ENCODE measurements around the gene PPP1R10. TPM values are rescaled to one million over a fixed set of nuclear protein-coding genes. Genes with fewer than 3 reads are reported as not detected.
A peak's percentile ranks its signal among the peaks of the same experiment; 100 is the strongest.

The PPP1R10 gene
- total and polyA plus RNA-seq, 2 donors, result 24.9 to 37.8 TPM

DNA sequence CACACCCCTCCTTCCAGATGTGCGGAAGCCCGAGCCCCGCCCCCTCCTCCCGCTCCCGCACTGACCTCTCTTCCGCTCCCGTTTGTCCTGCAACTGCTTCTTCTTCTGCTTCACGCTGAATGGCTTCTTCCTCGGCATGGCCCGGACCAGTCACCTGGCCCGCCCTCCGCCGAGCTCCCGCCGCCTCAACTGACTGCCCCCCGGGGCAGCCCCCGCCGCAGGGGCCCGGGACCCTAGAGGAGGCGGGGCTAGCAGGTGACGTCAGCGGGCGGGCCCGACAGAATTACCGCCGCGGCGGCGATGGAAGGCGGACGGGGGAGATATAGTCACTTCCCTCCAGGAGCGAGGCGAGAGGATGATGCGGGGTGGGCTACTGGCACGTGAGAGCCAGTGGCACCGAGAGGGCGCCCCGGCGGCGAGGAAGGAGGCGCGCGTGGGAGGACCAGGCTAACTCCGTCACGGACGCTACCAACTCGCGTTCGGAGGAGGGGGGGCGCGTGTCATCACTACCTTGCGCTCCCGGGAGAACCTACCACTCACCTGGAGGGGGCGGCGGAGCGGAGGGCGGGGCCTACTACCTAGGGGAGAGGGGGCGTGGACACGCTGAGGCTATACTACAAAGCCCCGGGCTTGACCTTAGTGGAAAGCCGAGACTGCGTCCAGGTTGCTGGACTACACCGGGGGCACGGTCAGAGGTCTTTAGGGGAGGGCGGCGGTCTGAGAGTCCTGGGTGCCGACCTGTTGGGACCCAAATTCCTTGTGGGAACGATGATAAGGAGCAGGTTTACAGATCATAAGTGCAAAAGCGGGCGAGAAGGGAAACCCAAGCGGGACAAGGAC, 60.8 kb downstream of the PPP1R10 start, which contains the start of gene GNL1:
Gene GNL1, minus strand, starts transcription at position 424 of the 840 bp plus-strand sequence. Its CDS starts 286 bp downstream, at position 138.
- no peaks in the 10 kb centered on the region for H3K27me3 ChIP-seq (ENCODE audit: control insufficient read depth in 2 of 2, insufficient read depth in 1 of 2, low read length in 1 of 2)

DNA sequence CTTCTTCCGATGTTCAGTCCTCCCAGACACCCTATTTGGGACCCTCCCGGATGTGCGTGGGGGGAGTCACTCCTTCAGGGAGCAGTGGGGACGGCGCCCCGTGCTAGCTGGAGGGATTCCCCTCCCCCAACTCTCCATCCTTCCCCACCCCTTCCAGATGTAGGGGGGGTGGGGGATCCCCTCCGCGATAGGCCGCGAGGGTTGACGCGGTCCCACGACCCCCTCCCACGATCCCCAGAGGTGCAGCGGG, 61.3 kb downstream of the PPP1R10 start:
- Histone ChIP-seq H3K4me3 (ENCODE audit: low read length in 2 of 2) (peak overlapping the region; percentile 88 to 96), H3K36me3 (ENCODE audit: control insufficient read depth in 2 of 2, insufficient read depth in 2 of 2, low read length in 1 of 2) (peaks cover 26 to 41% of the 10 kb centered on the region in 2 donors), H3K27me3 (ENCODE audit: control insufficient read depth in 2 of 2, insufficient read depth in 1 of 2, low read length in 1 of 2) (no peaks in the 10 kb centered on the region), H3K27ac (ENCODE audit: low read depth in 1 of 2, low read length in 1 of 2) (peak overlapping the region; percentile 96 to 98), H3K9me3 (ENCODE audit: control insufficient read depth in 2 of 2, insufficient read depth in 1 of 2, low read length in 1 of 2) (no peaks in the 10 kb centered on the region), H3K4me1 (ENCODE audit: control insufficient read depth in 2 of 2, insufficient read depth in 2 of 2, low read length in 2 of 2) (peaks cover 7 to 21% of the 10 kb centered on the region in 2 donors)
- under 1% methylated on average over 15 of the region's 15 CpGs for WGBS
- no peak for DNase-seq (ENCODE audit: low read depth in 6 of 9, low spot score in 9 of 9)

More for the DNA sequence above, 60.8 kb downstream of the PPP1R10 start, which contains the start of gene GNL1:
- Histone ChIP-seq H3K4me1 (ENCODE audit: control insufficient read depth in 2 of 2, insufficient read depth in 2 of 2, low read length in 2 of 2) (peaks cover 7 to 21% of the 10 kb centered on the region in 2 donors), H3K9me3 (ENCODE audit: control insufficient read depth in 2 of 2, insufficient read depth in 1 of 2, low read length in 1 of 2) (no peaks in the 10 kb centered on the region), H3K4me3 (ENCODE audit: low read length in 2 of 2) (peak within 1 kb of the TSS; percentile 88 to 96), H3K36me3 (ENCODE audit: control insufficient read depth in 2 of 2, insufficient read depth in 2 of 2, low read length in 1 of 2) (peaks cover 21 to 37% of the 10 kb centered on the region in 2 donors), H3K27ac (ENCODE audit: low read depth in 1 of 2, low read length in 1 of 2) (peak within 1 kb of the TSS; percentile 96 to 98)
- under 1% methylated on average over 71 of the region's 71 CpGs for WGBS
- peak in 8 of 9 donors; percentile 88 to 98 (median 95) for DNase-seq (ENCODE audit: low read depth in 6 of 9, low spot score in 9 of 9)

DNA sequence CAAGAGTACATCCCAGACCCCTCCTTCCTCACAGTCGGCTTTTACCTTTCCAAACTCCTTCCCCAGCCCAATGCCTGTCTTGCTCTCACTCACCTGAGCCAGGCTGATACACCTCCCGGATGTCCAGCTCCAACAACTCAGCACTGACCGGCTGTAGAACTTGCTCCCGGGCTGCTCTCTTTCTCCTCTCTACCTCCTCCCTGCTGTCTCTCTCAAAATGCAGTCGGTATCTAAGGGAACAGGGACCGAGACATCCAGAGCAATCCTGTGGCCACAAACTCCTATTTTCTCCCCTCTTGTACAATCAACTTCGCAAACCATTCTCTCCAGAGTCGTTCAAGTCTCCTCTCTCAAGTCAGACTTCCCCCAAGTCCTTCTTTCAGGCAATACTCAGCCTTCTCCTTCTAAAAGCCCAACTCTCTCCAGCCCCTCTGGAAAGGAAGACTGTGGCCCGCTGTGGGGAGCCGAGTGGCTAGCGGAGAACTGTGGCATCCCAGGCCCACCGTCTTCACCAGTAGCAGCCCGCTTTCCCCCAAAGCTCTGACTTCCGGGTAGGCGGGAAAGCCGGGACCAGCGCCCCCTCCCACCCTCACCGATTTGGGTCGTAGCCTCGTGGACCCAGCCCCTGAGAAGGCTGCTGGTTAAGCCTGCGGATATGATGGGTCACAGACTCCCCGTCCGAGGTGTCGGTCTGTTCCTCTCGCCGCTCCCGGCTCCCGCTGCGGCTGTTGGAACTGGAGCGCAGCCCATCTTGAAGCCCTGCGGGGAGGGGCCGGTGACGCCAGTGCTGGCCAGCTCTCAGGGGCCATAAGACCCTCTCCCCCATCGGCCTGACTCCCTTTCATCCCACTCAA, 61.9 kb downstream of the PPP1R10 start:
- Histone ChIP-seq H3K27me3 (ENCODE audit: control insufficient read depth in 2 of 2, insufficient read depth in 1 of 2, low read length in 1 of 2) (no peaks in the 10 kb centered on the region), H3K4me3 (ENCODE audit: low read length in 2 of 2) (peak overlapping the region; percentile 88 to 96), H3K27ac (ENCODE audit: low read depth in 1 of 2, low read length in 1 of 2) (peak overlapping the region; percentile 96 to 98), H3K9me3 (ENCODE audit: control insufficient read depth in 2 of 2, insufficient read depth in 1 of 2, low read length in 1 of 2) (no peaks in the 10 kb centered on the region), H3K4me1 (ENCODE audit: control insufficient read depth in 2 of 2, insufficient read depth in 2 of 2, low read length in 2 of 2) (peaks cover 7 to 21% of the 10 kb centered on the region in 2 donors), H3K36me3 (ENCODE audit: control insufficient read depth in 2 of 2, insufficient read depth in 2 of 2, low read length in 1 of 2) (peaks cover 32 to 46% of the 10 kb centered on the region in 2 donors)
- no peak for DNase-seq (ENCODE audit: low read depth in 6 of 9, low spot score in 9 of 9)
- 22% methylated on average over 34 of the region's 34 CpGs for WGBS

DNA sequence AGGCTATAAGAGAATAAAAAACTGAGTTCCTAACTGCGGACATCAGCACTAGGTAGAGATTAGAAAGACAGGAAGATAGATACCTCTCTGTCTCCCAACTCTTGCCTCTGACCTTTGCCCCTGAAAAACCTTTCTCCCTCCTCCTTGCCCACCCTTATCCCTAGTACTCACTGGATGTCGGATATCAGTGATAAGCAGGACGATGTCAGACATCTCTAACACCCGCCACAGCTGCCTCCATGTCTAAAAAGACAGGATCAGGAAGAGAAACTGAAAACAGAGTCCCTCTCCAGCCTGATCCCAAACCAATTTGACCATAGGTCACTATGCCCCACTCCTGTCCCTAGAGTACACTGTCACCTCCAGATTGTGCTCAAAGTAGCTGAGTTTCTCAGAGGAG, 62.6 kb downstream of the PPP1R10 start:
- Histone ChIP-seq H3K4me1 (ENCODE audit: control insufficient read depth in 2 of 2, insufficient read depth in 2 of 2, low read length in 2 of 2) (peaks cover 7 to 21% of the 10 kb centered on the region in 2 donors), H3K4me3 (ENCODE audit: low read length in 2 of 2) (no peak overlapping the region), H3K27me3 (ENCODE audit: control insufficient read depth in 2 of 2, insufficient read depth in 1 of 2, low read length in 1 of 2) (no peaks in the 10 kb centered on the region), H3K9me3 (ENCODE audit: control insufficient read depth in 2 of 2, insufficient read depth in 1 of 2, low read length in 1 of 2) (no peaks in the 10 kb centered on the region), H3K27ac (ENCODE audit: low read depth in 1 of 2, low read length in 1 of 2) (no peak overlapping the region), H3K36me3 (ENCODE audit: control insufficient read depth in 2 of 2, insufficient read depth in 2 of 2, low read length in 1 of 2) (peaks cover 33 to 51% of the 10 kb centered on the region in 2 donors)
- no peak for DNase-seq (ENCODE audit: low read depth in 6 of 9, low spot score in 9 of 9)
- 99% methylated on average over 4 of the region's 4 CpGs for WGBS

Other genes with a start within 250 kb of the PPP1R10 start
- 303 TPM for gene HLA-E, start 127.7 kb downstream of the PPP1R10 start, total RNA-seq
- 531 TPM for gene HLA-E, start 127.7 kb downstream of the PPP1R10 start, polyA plus RNA-seq
- 46.4 TPM for gene GNL1, start 60.8 kb downstream of the PPP1R10 start, total RNA-seq
- gene GNL1, start 60.8 kb downstream of the PPP1R10 start, polyA plus RNA-seq, result 78.8 TPM
- gene PRR3, start 59.9 kb downstream of the PPP1R10 start, total RNA-seq, result 13.0 TPM
- 16.7 TPM for gene PRR3, start 59.9 kb downstream of the PPP1R10 start, polyA plus RNA-seq
- 33.9 TPM for gene ABCF1, start 45.8 kb downstream of the PPP1R10 start, total RNA-seq
- gene ABCF1, start 45.8 kb downstream of the PPP1R10 start, polyA plus RNA-seq, result 23.5 TPM
- gene MRPS18B, start 597 bp upstream of the PPP1R10 start, total RNA-seq, result 47.9 TPM
- 48.9 TPM for gene MRPS18B, start 597 bp upstream of the PPP1R10 start, polyA plus RNA-seq
- 2.9 TPM for gene ATAT1, start 9.6 kb upstream of the PPP1R10 start, total RNA-seq
- 7.5 TPM for gene ATAT1, start 9.6 kb upstream of the PPP1R10 start, polyA plus RNA-seq
- gene C6orf136, start 29.9 kb upstream of the PPP1R10 start, total RNA-seq, result 9.5 TPM
- 24.0 TPM for gene C6orf136, start 29.9 kb upstream of the PPP1R10 start, polyA plus RNA-seq
- gene DHX16, start 55.8 kb upstream of the PPP1R10 start, total RNA-seq, result 29.9 TPM
- 48.0 TPM for gene DHX16, start 55.8 kb upstream of the PPP1R10 start, polyA plus RNA-seq
- 47.6 TPM for gene PPP1R18, start 69.4 kb upstream of the PPP1R10 start, total RNA-seq
- 115 TPM for gene PPP1R18, start 69.4 kb upstream of the PPP1R10 start, polyA plus RNA-seq
- 6.5 TPM for gene NRM, start 73.7 kb upstream of the PPP1R10 start, total RNA-seq
- gene NRM, start 73.7 kb upstream of the PPP1R10 start, polyA plus RNA-seq, result 10.4 TPM
- 7.6 TPM for gene MDC1, start 100.0 kb upstream of the PPP1R10 start, total RNA-seq
- 21.6 TPM for gene MDC1, start 100.0 kb upstream of the PPP1R10 start, polyA plus RNA-seq
- gene TUBB, start 103.1 kb upstream of the PPP1R10 start, total RNA-seq, result 691 TPM
- gene TUBB, start 103.1 kb upstream of the PPP1R10 start, polyA plus RNA-seq, result 137 TPM
- 67.1 TPM for gene FLOT1, start 125.4 kb upstream of the PPP1R10 start, total RNA-seq
- 157 TPM for gene FLOT1, start 125.4 kb upstream of the PPP1R10 start, polyA plus RNA-seq
- 17.9 TPM for gene IER3, start 127.3 kb upstream of the PPP1R10 start, total RNA-seq
- gene IER3, start 127.3 kb upstream of the PPP1R10 start, polyA plus RNA-seq, result 39.7 TPM